Measurements from ENCODE around the gene AKAP6. TPM values are rescaled to one million over a fixed set of nuclear protein-coding genes. Genes with fewer than 3 reads are reported as not detected.

Gene AKAP6
- total RNA-seq, 1 donor: 1.6 TPM

- DNase-seq (ENCODE audit: low read depth in 2 of 3, low spot score in 2 of 3): no peak
Measured at GRCh38 chr14:32602699-32603098, 273.6 kb downstream of the AKAP6 start.

DNA sequence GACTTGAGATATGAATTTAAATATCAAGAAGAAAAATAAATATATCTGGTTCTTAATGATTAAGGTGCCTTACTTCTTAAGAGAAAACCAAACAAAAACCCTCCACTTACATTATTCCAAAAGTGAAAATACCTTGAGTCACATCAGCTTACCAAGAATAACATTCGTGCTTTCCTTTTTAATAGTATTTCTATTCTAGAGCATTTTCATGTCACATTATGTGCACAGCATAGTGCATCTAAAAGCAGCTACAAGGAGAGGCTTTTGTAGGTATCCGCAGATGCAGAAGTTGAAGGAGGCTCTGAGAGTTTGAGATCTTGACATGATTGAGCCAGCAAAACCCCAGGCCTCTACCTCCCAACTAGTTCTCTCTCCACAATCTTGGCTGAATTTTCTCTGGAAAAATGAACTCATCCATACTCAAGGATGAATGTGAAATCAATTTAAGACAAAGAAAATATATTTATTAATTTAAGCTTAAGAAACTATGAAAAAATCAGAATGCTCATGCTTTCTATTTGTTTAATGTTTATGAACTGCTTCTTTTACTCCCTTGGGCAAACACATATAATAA lies 275.0 kb downstream of the AKAP6 start:
- DNase-seq (ENCODE audit: low read depth in 2 of 3, low spot score in 2 of 3): no peak

- no peak for DNase-seq (ENCODE audit: low read depth in 2 of 3, low spot score in 2 of 3)
Measured at GRCh38 chr14:32606301-32606700, 277.2 kb downstream of the AKAP6 start.

DNA sequence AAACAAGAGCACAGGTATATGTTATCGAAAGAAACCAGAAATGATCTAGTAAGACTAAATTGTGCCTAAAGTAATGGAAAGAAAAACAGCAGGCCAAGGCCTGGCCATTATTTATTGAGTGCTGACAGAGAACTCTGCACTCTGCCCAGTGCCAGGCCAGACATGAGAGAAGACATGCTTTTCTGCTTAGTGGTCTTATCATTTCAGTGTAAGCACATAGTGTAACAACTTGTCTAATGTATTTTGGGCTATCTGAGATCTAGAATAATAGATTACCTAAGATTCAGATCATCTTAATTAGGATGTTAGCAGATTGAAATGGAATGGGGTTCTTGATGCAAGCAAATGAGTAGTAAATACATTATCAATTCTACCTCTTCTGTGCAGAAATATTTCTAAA lies 278.3 kb downstream of the AKAP6 start:
- no peak for DNase-seq (ENCODE audit: low read depth in 2 of 3, low spot score in 2 of 3)

DNA sequence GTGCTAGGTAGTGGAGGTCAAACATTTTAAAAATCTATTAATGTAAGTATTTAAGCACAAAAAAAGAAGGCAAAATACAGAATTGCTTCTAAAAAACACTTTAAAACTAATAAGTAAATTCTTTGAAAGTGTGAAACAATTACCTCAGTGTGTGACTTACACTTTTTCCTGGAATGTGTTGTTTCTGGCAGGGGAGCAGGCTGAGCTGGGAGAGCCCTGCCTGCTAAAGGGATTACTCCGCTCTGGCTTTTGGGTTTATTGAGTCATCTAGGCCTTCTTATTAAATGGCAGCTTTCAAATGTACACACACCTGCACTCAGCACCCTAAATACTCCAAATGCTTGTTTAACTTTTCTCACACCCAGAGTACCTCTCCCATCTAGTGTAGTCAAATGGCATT lies 279.8 kb downstream of the AKAP6 start:
- no peak for DNase-seq (ENCODE audit: low read depth in 2 of 3, low spot score in 2 of 3)

DNA sequence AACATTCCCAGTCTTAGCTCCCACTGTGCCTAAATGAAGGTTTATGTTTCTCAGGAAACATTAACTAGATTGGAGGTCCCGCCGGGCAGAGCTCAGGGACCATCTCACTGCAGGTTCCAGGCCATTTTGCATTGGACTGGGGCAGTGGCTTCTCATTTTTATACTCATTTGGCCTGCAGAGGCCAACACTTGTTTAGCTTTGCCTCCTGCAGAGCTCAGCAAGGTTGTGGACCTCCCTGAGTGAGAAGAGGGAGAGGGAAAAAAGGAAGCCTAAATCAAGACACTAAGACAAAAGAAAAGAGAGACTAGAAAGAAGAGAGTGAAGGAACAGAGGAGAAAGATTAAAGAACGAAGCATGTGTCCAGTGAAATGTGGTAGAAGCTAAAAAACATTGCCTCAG lies 280.3 kb downstream of the AKAP6 start:
- DNase-seq (ENCODE audit: low read depth in 2 of 3, low spot score in 2 of 3): no peak

- no peak for DNase-seq (ENCODE audit: low read depth in 2 of 3, low spot score in 2 of 3)
Measured at GRCh38 chr14:32611752-32612151, 282.7 kb downstream of the AKAP6 start.

DNA sequence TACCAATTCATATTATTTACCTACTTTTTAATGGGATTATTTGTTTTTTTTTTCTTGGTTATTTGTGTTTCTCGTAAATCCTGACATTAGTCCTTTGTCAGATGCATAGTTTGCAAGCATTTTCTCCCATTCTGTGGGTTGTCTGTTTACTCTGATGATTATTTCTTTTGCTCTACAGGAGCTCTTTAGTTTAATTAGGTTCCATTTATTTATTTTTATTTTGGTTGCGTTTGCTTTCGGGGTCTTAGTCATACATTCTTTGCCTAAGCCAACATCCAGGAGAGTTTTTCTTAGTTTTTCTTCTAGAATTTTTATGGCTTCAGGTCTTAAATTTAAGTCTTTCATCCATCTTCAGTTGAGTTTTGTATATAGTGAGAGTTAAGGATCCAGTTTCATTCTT lies 289.9 kb downstream of the AKAP6 start:
- DNase-seq (ENCODE audit: low read depth in 2 of 3, low spot score in 2 of 3): no peak

GRCh38 chr14:32620303-32620702 lies 291.2 kb downstream of the AKAP6 start:
- no peak for DNase-seq (ENCODE audit: low read depth in 2 of 3, low spot score in 2 of 3)

- no peak for DNase-seq (ENCODE audit: low read depth in 2 of 3, low spot score in 2 of 3)
Measured at GRCh38 chr14:32620724-32621123, 291.6 kb downstream of the AKAP6 start.

DNA sequence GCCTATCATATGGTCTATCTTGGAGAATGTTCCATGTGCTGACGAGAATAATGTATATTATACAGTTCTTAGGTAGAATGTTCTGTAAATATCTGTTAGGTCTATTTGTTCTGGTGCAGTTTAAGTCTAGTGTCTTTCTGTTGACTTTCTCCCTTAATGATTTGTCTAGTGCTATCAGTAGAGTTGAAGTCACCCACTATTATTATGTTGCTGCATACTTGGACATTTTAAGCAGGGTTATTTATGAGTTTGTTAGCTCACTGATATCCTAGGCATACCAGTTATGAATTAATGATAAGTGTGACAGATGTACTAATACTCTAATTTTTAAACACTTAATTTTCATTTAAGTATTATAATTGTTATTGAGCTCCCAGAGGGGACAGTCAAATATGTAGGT lies 292.5 kb downstream of the AKAP6 start:
- no peak for DNase-seq (ENCODE audit: low read depth in 2 of 3, low spot score in 2 of 3)

DNA sequence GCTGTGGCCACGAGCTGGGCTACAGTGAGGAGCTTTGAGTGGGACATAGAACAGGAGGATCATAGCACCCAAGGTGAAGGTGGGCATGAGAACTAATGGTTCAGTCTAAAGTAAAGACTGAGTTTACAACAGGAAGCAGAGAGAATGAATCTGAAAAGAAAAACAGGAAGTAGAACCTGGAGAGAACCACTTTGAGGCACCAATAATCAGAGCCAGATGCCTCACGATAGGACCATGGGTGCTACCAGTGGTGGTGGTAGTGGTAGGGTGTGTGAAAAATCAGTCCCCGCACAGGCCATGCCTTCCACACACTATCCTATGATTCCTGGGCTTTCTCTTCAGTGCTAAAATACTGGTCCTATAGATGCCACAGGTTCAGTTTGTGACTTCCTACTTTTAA lies 293.6 kb downstream of the AKAP6 start:
- no peak for DNase-seq (ENCODE audit: low read depth in 2 of 3, low spot score in 2 of 3)

GRCh38 chr14:32623300-32624093 lies 294.4 kb downstream of the AKAP6 start:
- no peak for DNase-seq (ENCODE audit: low read depth in 2 of 3, low spot score in 2 of 3)

DNA sequence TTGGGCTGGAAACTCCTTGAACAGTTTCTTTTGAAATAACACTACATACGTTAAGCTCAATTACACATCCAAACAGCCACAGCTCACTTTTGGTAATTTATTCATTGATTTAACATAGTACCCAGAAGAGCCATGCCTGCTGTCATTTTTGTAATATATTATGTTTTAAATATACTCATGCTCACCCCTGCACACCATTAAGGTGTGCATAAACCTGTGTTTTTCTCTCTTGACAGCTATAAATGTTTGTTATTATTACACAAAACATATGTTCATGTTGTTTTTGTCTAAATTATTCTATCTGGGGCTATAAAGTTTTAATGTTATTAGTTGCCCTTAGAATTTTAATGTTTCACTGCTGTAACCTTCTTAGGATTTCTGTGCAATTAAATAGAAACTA lies 296.1 kb downstream of the AKAP6 start:
- no peak for DNase-seq (ENCODE audit: low read depth in 2 of 3, low spot score in 2 of 3)

DNA sequence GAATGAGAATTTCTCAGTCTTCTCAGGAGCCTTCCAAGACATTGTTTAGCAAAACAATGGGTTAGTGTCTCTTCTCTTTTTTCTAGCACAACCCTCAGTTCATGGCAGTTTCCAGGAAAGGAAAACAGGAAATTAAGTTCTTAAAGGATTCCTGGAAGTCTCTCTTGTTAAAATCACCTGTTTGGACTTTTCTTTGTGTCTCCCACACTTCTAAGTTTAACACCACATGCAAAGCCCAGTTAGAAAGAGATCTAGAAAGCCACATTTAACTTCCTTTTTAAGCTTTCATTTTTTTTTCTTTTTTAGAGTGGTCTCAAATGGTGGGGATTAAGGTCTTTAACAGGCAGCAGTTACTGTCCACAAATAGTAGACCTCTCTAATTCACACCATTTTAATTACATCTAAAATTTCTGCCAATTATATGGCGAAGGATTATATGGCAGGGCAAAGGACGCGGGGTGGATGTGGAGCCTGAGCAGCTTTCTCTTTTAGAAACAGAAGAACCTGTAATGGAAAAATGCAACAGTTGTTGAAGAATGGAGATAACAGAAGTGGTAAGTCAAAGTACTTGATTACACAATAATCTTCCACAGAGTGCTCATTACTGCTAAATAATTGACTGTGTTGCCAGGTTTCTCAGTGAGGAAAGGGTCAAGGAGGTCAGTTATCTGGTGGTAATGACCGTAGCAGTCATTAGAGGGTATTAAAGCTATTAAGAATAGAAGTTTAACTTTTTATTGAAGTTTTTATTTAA lies 298.6 kb downstream of the AKAP6 start:
- DNase-seq (ENCODE audit: low read depth in 2 of 3, low spot score in 2 of 3): no peak

DNA sequence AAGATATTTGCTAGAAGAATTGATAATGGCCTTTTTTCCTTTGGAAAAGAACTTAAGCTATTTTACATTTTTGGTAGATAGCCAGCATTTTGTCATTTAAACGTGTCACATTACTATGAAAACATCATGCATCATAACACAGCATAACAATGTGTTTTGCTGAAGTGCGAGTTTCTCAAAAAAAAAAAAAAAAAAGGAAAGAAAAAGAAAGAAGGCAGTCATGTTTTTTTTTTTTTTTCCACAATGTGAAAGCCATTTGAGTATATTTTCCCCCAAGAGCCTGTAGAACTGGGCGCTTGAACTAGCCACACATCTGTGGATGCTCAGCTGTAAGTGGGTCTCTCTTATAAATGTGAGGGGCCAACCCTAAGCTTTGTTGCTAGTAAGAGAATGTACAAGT lies 300.1 kb downstream of the AKAP6 start:
- no peak for DNase-seq (ENCODE audit: low read depth in 2 of 3, low spot score in 2 of 3)

DNA sequence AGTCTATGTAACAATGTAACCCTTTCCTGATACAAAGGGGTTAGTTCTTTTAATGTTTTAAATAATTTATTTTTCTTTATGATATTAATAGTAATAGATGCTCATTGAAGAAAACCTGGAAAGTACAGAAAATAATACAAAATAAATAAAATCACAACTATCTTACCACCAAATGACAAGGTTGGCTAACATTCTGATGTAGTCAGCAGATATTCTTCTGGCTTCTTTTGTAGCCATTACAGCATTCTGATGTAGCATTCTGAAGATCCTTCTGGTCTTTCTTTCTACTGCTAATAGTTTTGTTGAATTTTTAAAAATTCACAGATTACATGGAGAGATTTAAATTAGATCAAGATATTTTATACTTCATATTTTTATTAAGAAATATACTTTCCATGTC lies 301.6 kb downstream of the AKAP6 start:
- DNase-seq (ENCODE audit: low read depth in 2 of 3, low spot score in 2 of 3): no peak

DNA sequence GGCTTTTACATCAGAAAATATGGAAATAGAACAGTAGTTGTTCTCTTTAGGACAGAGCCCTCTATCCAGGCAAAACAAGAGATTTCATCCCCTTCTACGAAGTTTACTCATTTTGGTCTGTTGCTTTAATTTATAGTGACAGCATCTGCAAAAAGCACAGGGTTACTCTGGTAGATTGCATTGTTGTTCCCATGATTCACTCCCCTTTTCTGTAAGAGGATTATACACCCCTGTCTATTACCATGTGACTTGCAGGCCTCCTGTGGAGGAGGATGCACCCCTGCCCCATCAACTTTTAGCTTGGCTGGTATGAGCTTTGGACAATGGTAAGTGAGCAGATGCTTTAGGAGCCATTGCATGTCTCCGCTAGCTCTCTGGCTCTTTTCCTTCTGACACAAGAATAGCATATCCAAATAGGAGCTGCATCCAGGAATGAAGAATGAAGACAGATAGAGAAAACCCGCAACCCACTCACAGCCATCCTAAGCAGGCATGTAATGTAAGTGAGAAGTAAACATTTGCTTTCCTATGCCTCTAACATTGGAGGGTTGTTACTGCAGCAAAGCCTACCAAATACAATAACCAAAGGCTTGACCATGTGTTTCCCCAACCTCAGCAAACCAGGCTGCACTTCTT lies 304.2 kb downstream of the AKAP6 start:
- DNase-seq (ENCODE audit: low read depth in 2 of 3, low spot score in 2 of 3): no peak

GRCh38 chr14:32633930-32634329 lies 304.8 kb downstream of the AKAP6 start:
- DNase-seq (ENCODE audit: low read depth in 2 of 3, low spot score in 2 of 3): no peak

DNA sequence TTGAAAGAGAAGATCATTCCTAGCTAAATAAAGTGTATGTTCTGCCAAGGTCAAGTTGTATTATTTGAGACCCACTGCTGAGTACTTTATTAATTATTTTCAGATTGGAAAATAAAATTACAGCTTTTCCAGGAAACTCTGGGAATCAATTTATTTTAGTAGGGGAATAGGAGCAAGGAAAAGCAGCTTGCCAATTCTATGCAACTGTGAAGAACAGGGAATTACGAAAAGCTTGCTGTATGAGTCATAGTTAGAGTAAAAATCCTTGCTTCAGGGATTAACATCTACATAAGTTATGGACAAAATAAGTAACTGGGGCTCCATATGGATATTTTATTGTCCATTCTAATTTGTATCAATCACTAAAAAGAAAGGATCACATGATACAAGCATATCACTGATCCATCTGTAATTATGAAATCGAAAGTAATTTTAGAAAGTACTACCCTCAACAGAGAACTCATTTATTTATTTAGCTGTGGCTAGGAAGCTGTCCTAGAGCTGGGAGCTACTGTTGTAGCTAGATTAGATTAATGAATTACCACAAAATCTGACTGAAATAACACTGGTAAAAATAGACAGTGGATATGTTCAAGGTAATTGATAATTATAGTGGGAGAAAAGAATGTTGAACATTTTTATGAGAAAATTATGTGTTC lies 306.1 kb downstream of the AKAP6 start:
- DNase-seq (ENCODE audit: low read depth in 2 of 3, low spot score in 2 of 3): peak in 1 of 3 donors; percentile 11

DNA sequence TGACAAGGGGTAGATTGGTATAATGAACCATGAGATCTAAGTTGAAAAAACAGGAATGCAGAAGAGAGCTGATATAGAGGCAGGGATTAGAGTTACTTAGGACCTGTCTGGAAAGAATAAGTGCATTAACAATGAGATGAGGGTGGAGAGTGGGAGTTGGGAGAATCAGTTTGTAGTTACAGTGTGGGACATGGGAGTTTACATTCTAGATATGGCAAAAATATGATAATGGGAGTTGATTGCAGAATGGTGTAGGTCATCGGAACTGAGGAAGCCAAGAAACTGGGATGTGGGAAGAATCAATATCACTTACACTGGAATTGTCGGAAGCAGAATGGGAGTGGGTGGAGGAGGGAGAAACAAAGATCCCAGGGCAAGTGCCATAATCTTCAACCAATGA lies 308.5 kb downstream of the AKAP6 start:
- DNase-seq (ENCODE audit: low read depth in 2 of 3, low spot score in 2 of 3): no peak

All from hematopoietic multipotent progenitor cell (in vitro differentiated cells).